Urinary bladder (tissue), 4 donors: ENCODE measurements around the gene SRCAP. TPM values are rescaled to one million over a fixed set of nuclear protein-coding genes. Genes with fewer than 3 reads are reported as not detected.

Source experiments
- DNase-seq: peaks from one replicate; pipeline ENCODE4 v3.0.0-alpha.2; 2015; ENCODE audit errors: extremely low spot score
- H3K27ac ChIP-seq: one replicate; pipeline ENCODE4 v1.5.1; 2013; ENCODE audit warnings: low read depth, mild to moderate bottlenecking, moderate library complexity
- H3K36me3 ChIP-seq: one replicate; pipeline ENCODE4 v1.6.1; 2013; ENCODE audit warnings: mild to moderate bottlenecking, moderate library complexity; ENCODE audit not compliant: insufficient read depth
- H3K4me1 ChIP-seq: one replicate; pipeline ENCODE4 v1.6.1; 2013; ENCODE audit warnings: mild to moderate bottlenecking, moderate library complexity; ENCODE audit not compliant: insufficient read depth
- H3K4me3 ChIP-seq: one replicate; pipeline ENCODE4 v1.5.1; 2013; ENCODE audit warnings: low read depth, low read length
- WGBS: extraction: QIAGEN DNeasy Blood & Tissue Kit; methylation state at CpG from one replicate; pipeline ENCODE4 v1.1.7; 2013; 5-methylcytosine and 5-hydroxymethylcytosine counted together
- polyA plus RNA-seq: library from polyadenylated mRNA; stranded (reverse); fragments of 200-250 nt; gene quantifications from one replicate; pipeline ENCODE4 v1.2.3, GENCODE V29; 2013
- total RNA-seq: library from RNA; depleted of rRNA; stranded (reverse); fragments of >200 nt; gene quantifications from one replicate; pipeline ENCODE4 v1.2.3, GENCODE V29; 2014
- donor health status: healthy with polysubstance abuse.
- donor health status: healthy.

Gene SRCAP
- 15.0 TPM for total RNA-seq
- polyA plus RNA-seq = 20.3 TPM

DNA sequence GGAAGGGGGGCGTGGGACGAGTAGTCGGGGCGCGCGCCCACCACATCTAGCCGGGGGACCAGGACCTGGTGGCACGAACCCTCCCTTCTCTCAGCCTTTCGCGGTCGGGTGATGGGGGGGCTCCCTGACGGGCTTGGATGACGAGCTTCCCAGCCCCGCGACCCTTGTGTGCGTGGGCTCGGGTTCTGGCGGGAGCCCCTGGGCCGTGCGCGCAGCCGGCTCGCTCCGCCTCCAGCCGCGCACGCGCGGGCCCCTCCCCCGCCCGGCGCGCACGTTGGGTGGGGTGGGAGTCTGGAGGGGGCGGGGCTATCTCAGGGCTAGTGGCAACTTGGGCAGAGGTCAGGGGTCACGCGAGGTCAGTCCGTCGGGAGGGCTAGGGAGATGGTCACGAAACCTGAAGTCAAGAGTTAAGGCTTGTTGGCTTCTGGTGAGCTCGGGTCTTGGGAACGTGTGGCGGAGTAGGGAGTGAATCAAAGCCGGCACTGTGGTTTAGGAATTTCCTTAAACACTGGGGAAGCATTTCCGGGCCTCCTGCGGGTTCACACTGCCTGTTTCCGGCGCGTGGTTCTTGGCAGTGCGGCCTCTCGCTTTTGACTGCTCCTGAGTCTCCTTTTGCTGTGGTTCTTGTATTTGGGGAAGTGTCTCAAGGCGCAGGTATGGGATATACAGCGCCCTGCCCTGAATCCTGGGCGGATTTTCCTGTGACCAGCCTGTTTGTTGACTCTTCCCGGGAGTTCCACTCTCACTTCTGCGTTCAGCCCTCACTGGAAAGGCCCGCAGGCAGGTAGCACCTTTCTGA lies at the start of gene SRCAP:
TSS of gene SRCAP (plus strand) at position 356 of the 799 bp plus-strand sequence. CDS start 1,654 bp downstream, outside the sequence.
- peak; percentile 51 for DNase-seq
- peaks cover 7% of the 10 kb centered on the region for H3K36me3 ChIP-seq
- no peaks in the 10 kb centered on the region for H3K4me1 ChIP-seq
- peak within 1 kb of the TSS; percentile 100 for H3K27ac ChIP-seq
- WGBS = under 1% methylated on average over 57 of the region's 57 CpGs
- H3K4me3 ChIP-seq = peak within 1 kb of the TSS; percentile 82

DNA sequence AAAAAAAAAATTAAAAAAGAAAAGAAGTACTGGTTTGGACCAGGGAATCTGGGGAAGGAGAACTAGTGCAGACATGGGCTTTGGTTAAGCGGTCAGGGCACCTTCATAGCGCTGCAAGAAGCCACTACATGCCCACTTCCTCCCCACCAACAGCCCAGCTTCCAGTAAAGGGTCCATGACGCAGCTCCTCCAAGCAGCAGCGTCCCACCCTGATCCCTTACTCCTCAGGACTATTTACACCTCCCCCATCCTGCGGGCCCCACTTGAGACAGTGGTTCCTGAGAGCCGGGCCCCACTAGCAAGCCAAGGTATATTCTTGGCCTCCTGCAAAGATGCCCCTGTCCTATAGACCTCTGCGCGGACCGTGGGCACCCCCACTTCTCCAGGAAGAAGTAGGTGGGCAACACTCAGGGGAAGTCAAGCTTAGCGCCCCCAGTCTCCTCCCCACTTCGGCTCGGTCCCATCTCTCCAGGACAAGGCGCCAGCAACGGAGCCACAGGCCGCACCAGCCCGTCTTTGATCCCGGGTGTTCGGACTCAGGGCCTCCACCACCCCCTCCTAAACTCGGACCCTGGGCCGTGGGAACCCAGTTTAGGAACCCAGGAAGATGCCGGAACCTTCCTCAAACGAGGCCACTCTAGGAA lies 49.1 kb upstream of the SRCAP start:
- Histone ChIP-seq H3K27ac (peak overlapping the region; percentile 78), H3K4me3 (peak overlapping the region; percentile 33), H3K4me1 (no peaks in the 10 kb centered on the region), H3K36me3 (no peaks in the 10 kb centered on the region)
- DNase-seq = peak; percentile 13
- 30% methylated on average over 22 of the region's 22 CpGs for WGBS

DNA sequence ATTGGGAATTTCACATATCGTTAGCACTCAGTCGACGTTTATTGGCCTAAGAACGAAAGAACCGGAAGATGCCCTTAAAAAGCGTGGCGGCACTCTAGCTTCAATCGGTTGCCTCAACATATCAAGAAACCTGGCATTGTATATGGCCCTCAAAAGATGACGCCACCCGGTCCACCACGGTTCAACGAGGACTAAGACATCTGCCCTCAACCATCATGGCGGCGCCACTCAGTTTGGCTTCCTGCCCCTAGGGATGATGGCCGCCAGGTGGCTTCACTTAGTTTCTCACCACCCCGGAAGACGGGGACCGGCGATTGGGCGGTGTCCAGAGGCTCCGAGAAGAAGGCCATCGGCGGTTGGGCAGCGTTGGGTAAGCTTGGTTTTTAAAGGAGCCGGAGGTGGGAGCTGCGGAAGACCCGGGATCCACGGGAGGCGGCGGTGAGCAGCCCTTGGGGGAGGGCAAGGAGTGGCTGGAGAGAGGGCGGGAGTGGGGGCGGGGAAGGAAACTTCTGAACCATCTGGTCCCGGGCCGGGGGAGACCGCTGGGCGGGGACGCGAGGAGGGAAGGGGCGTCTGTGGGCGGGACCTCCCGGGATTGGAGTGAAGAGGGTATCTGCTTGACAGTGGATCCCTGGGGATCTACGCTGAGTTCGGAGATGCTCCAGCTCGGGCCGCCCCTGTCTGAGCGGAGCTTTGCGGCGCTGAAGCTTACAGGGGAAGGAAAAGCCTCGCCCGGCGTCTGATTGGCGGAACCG lies 48.4 kb upstream of the SRCAP start, which contains the start of gene PRR14:
TSS of gene PRR14 (plus strand) at position 592 of the 755 bp plus-strand sequence. CDS start 686 bp downstream, outside the sequence.
- peak; percentile 99 for DNase-seq
- Histone ChIP-seq H3K4me1 (no peaks in the 10 kb centered on the region), H3K27ac (peak within 1 kb of the TSS; percentile 87), H3K36me3 (peaks cover 1% of the 10 kb centered on the region), H3K4me3 (peak within 1 kb of the TSS; percentile 53)
- under 1% methylated on average over 53 of the region's 53 CpGs for WGBS

DNA sequence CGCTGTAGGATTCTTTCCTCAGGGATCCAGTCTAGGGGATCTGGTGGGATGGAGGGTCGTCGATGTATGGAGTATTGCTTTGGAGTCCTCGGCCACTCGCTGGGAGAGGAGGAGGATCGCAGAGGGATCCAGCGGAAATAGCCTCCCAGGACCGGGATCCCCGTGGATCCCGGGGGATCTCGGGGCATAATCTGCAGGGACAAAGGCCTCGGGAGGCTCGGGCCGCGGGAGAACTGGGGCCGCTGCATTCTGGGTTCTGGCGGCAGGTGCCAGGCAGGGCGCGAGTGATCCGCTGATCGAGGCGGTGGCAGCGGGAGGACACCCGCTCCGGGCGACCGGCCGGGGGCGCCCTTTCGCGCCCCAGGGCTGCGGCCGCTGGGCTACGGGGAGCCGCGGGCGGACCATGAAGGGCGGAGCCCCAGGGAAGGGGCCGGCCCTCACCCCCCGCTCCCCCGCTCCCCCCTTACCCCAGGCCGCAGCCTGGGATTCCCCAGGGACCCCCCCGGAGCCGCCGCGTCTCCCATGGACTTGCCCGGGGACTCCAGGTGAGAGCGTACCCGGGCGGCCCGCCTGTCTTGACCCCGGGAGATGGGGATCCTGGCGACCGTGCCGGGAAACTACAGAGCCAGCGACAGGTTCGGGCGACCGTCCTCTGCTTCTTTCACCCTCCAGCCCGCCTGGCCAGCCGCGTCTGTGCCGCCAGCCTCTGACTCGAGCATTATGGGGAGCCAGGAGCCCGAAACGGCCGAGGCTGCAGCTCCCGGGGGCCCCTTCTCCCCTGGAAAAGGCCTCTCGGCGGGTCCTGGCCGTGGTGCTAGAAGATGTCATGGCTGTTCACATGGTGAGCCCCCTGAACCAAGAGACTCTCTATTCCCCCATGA lies 47.6 kb upstream of the SRCAP start:
- Histone ChIP-seq H3K4me1 (no peaks in the 10 kb centered on the region), H3K27ac (peak overlapping the region; percentile 87), H3K4me3 (peak overlapping the region; percentile 53), H3K36me3 (peaks cover 3% of the 10 kb centered on the region)
- WGBS = under 1% methylated on average over 71 of the region's 71 CpGs
- DNase-seq = no peak

DNA sequence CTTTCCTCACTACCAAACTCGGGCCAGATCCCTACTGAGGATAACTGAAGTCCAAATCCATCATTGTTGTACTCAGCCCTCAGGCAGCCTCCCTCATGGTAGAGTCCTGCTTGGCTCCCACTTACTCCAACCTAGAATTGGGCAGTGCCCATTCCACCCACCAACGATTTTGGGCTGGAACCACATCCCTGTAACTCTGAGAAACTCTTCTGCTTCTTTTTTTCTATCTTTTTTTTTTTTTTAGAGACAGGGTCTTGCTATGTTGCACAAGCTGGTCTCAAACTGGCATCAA lies 47.0 kb upstream of the SRCAP start:
- no peak overlapping the region for H3K27ac ChIP-seq
- WGBS = 16% methylated on average over 2 of the region's 2 CpGs
- no peak for DNase-seq
- no peaks in the 10 kb centered on the region for H3K4me1 ChIP-seq
- H3K4me3 ChIP-seq = peak overlapping the region; percentile 53
- H3K36me3 ChIP-seq = peaks cover 3% of the 10 kb centered on the region

DNA sequence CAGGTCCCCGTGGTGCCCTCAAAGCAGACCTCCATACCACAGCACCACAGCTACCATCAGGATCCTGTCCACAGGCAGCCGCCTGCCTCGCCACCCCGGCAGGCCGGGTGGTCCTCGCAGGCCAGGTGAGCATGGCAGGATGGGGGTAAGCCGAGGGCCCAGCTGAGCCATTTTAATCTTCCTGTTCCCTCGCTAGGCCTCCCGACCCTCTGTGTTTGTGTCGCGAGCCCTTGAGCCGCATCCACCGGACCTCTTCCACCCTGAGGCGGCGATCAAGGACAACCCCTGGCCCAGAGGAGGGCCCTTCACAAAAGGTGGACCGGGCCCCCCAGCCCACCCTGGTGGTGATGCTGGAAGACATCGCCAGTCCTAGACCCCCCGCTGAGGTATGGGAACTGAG lies 46.3 kb upstream of the SRCAP start:
- WGBS = 91% methylated on average over 18 of the region's 18 CpGs
- no peak overlapping the region for H3K27ac ChIP-seq
- H3K36me3 ChIP-seq = peaks cover 3% of the 10 kb centered on the region
- no peak for DNase-seq
- no peak overlapping the region for H3K4me3 ChIP-seq
- H3K4me1 ChIP-seq = no peaks in the 10 kb centered on the region

DNA sequence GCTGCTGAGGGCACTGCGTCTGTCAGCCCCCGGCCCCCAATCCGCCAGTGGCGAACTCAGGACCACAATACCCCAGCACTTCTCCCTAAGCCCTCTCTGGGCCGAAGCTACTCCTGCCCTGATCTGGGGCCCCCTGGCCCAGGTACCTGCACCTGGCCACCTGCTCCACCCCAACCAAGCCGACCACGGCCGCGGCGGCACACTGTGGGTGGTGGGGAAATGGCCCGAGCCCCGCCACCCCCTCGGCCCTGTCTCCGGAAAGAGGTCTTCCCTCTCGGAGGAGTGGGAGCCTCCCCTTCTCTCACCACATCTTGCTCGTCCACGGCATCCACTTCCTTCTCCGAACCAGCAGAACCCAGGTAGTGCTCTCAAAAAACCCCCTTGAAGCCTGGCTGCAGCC lies 44.1 kb upstream of the SRCAP start:
- DNase-seq = no peak
- Histone ChIP-seq H3K4me3 (no peak overlapping the region), H3K27ac (no peak overlapping the region), H3K4me1 (no peaks in the 10 kb centered on the region), H3K36me3 (peaks cover 3% of the 10 kb centered on the region)
- 92% methylated on average over 18 of the region's 18 CpGs for WGBS

DNA sequence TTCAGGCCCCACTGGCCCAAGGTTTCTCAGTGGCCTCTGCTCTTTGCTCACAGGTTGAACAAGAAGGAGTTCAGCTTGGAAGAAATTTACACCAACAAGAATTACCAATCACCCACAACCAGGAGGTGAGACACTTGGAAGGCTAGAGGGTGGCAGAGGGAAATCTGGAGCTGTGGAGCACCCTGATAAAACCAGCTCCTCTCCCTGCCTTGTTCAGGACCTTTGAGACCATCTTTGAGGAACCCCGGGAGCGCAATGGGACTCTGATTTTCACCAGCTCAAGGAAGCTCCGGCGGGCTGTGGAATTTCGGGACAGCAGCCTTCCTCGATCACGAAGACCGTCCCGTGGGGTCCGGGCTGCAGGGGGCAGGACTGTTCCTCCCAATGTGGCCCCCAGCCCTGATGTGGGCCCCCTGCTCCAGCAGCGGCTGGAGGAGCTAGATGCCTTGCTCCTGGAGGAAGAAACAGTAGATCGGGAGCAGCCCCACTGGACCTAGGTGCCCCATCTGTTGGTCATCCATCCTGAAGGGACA lies 43.1 kb upstream of the SRCAP start:
- Histone ChIP-seq H3K27ac (no peak overlapping the region), H3K4me1 (no peaks in the 10 kb centered on the region), H3K36me3 (peaks cover 3% of the 10 kb centered on the region), H3K4me3 (no peak overlapping the region)
- WGBS = 93% methylated on average over 12 of the region's 12 CpGs
- DNase-seq = no peak

DNA sequence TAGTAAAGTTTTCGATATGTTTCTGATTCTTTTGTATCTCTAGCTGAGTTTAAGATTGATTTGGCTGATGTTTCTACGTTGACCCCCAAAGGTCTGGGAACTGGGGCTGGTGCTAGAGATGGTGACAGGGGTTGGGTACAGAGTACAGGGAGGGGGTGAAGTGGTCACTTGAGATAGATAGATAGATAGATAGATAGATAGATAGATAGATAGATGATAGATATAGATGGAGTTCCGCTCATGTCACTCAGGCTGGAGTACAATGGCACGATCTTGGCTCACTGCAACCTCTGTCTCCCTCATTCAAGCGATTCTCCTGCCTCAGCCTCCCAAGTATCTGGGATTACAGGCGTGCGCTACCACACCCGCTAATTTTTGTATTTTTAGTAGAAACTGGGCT lies 42.6 kb upstream of the SRCAP start:
- Histone ChIP-seq H3K27ac (no peak overlapping the region), H3K4me1 (no peaks in the 10 kb centered on the region), H3K36me3 (peaks cover 3% of the 10 kb centered on the region), H3K4me3 (no peak overlapping the region)
- no peak for DNase-seq
- 96% methylated on average over 8 of the region's 8 CpGs for WGBS

DNA sequence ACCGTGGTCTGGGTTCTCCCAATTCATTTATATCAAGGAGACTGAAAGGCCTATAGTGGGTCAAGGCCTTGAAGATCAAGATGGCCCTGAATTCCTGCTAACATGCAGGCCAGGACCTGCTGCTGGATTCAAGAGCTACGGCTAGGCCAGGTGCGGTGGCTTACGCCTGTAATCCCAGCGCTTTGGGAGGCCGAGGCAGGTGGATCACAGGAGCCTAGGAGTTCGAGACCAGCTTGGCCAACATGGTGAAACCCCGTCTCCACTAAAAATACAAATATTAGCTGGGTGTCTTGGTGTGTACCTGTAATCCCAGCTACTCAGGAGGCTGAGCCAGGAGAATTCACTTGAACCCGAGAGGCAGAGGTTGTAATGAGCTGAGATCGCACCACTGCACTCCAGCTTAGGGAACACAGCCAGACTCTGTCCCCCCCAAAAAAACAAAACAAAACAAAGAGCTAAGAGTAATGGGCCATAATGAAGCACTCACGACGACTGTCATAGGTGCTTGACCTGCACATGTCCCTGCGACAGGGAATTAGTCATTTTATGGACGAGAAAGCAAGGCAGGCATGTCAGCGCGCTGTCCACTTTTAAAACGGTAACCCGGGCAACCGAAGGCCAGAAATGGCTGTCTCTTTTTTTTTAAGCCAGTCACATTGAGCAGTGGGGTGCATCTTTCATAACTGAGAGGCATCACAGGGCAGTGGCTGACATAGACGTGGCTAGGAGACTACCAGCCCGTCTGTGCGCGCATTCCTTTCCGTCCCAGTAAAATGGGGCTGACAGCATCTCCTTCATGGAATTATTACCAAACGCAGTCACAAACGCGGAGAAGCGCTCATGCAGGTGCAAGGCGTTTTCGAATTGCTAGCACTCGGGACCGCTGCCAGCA lies 41.8 kb upstream of the SRCAP start:
- Histone ChIP-seq H3K27ac (peak overlapping the region; percentile 44), H3K36me3 (peaks cover 5% of the 10 kb centered on the region), H3K4me3 (no peak overlapping the region), H3K4me1 (no peaks in the 10 kb centered on the region)
- WGBS = 31% methylated on average over 32 of the region's 32 CpGs
- DNase-seq = no peak

DNA sequence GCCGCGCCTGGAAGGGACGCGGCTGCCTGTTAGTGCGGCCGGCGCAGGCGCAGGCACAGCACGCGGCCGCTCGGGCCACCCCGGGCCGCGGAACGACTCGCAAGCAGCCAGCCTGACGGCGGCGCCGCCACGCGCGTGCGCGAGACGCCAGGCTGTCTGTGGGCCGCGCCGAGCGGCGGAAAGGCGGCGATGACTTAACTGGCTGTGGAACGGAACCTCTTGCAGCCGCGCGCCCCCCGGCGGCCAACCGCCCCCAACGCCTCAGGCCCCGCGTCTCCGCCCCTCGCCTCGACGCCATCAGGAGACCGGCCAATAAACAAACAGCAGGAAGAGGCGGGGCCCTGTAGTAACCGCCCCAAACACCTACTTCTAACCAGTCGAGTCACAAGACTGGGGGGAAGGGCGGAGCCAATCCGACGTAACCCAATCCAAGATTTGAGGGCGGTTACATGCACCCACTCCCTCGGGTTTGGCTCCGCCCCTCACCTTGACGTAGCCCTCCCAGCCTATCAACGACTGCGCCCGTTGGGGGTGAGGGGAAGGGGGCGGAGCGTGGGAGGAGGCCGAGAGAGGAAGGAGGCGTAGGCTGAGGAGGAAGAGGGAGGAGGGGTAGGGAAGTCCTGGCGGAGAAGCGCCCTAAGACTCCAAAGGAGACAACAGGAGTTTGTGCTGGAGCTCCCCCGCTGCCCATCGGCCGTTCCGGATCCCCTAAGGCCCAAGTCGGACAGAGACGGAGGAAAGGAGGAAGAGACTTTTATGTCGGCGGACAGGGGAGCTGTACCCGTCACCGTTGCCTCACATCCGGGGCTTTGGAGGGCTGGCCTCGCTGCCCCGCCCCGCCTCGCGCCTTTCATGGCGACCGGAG lies 40.9 kb upstream of the SRCAP start, which contains the start of gene FBRS:
TSS of gene FBRS (plus strand) at position 566 of the 865 bp plus-strand sequence. CDS start 1,088 bp downstream, outside the sequence.
- peak; percentile 100 for DNase-seq
- no peaks in the 10 kb centered on the region for H3K4me1 ChIP-seq
- WGBS = under 1% methylated on average over 86 of the region's 86 CpGs
- H3K36me3 ChIP-seq = peaks cover 5% of the 10 kb centered on the region
- peak within 1 kb of the TSS; percentile 87 for H3K4me3 ChIP-seq
- peak within 1 kb of the TSS; percentile 95 for H3K27ac ChIP-seq
